ENCODE results near the gene PTPN7.

Gene PTPN7

DNA sequence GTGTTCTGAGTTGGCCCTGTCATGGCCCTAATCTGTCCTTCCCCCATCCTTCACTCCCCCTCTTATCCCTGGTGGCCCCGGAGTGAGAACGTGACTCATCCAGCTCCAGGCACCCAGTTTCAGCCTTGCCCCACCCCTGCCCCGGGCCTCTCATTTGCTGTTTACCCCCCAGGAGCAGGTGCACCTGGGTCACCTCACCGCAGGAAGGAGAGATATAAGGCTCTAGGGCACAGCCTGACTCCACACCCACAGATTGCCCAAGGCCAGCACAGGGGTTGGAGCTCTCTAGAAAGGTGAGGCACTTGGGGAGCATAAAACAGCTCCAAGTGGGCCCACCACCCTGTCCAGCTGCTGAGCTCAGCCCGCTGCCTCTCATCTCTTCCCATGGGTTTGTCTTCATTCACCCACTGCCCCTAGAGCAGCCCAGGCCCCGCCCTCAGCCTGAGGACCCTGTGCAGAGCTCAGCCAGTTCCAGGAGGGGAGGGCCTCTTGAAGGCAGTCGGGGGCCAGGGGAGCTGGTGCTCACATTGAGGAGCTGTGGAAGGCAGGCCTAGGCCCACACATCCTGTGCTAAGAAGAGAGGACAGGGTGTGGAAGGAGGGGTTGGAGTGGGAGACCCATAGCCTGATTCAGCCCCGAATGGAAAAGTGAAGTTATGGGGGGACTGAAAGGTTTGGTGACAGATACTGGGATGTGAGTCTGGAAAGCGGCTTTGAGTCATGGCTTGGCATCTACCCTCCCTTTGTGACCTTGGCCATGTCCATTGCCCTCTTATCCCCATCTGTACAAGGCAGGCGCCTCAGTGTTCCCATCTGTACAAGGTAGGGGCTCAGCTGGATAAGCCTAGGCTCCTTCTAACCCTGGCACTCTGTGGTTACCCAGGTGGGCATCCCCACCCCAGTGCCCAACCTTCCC is 53.8 kb downstream of the PTPN7 start:
- DNase-seq (ENCODE audit: low read depth, low spot score), result no peak

GRCh38 chr1:202105571-202106339 is 54.6 kb downstream of the PTPN7 start:
- no peak for DNase-seq (ENCODE audit: low read depth, low spot score)

- no peak for DNase-seq (ENCODE audit: low read depth, low spot score)
Observed at GRCh38 chr1:202104073-202104472, 56.3 kb downstream of the PTPN7 start.

DNA sequence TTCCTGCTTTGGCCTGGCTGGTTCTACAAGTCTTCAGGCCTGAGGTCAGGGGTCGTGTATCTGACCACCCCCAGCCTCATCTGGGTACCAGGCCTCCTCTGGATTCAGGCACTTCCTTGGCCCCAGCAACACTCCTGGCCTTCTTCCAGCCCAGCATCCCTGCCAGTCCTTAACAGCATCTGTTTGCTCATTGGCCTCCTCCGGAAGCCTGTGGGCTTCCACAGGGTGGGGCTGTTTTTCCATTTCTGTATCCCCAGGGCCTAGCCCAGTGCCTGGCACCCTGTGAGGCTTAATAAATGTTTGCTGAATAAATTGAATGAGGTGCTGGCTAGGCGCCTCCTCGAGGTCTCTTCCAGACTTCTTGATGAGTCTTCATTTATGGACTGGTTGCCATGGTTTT is 59.2 kb downstream of the PTPN7 start:
- DNase-seq (ENCODE audit: low read depth, low spot score), result no peak
